Measurements from ENCODE around the gene CCR8. TPM values are rescaled to one million over a fixed set of nuclear protein-coding genes. Genes with fewer than 3 reads are reported as not detected.

The CCR8 gene
- total RNA-seq, 1 experiment from 2014 or later, result not detected

- CTCF ChIA-PET, result no interaction called here
- Mint-ChIP-seq H3K36me3 (ENCODE audit: insufficient read depth, unreplicated experiment) (peaks cover 35% of the 10 kb centered on the region), H3K4me3 (ENCODE audit: low read depth, unreplicated experiment) (no peak overlapping the region), H3K4me1 (ENCODE audit: low read depth, unreplicated experiment) (peaks cover 24% of the 10 kb centered on the region), H3K27ac (ENCODE audit: unreplicated experiment) (no peak overlapping the region), H3K27me3 (ENCODE audit: unreplicated experiment) (no peaks in the 10 kb centered on the region), H3K9me3 (ENCODE audit: low read depth, unreplicated experiment) (no peaks in the 10 kb centered on the region)
- intact Hi-C loops (cut with micrococcal nuclease; ENCODE audit: unreplicated experiment), result loop anchor here (5.0 kb wide), 1 partner anchor 49 kb away; no protein-coding TSS in a partner anchor
- no peak for DNase-seq
- TF ChIP-seq CTCF (IDR thresholded peaks at IDR 0.05; ENCODE audit: unreplicated experiment), result no peak
- BruUV-seq (replicated peaks), result no TSS peak
Observed at GRCh38 chr3:39381432-39381831, 51.9 kb downstream of the CCR8 start.

Other genes with a start within 250 kb of the CCR8 start
- gene GORASP1, start 222.1 kb upstream of the CCR8 start, total RNA-seq (2022), result 54.8 and 58.6 TPM in 2 replicates
- 8.1 and 9.1 TPM in 2 replicates for gene TTC21A, start 222.0 kb upstream of the CCR8 start, total RNA-seq (2022)
- 12.6 and 13.4 TPM in 2 replicates for gene CSRNP1, start 176.1 kb upstream of the CCR8 start, total RNA-seq (2022)
- not detected in 2 replicates for gene XIRP1, start 137.1 kb upstream of the CCR8 start, total RNA-seq (2022)
- not detected in 2 replicates for gene CX3CR1, start 49.7 kb upstream of the CCR8 start, total RNA-seq (2022)
- gene SLC25A38, start 53.7 kb downstream of the CCR8 start, total RNA-seq (2022), result 23.6 and 24.9 TPM in 2 replicates
- gene RPSA, start 77.0 kb downstream of the CCR8 start, total RNA-seq (2022), result 751 and 904 TPM in 2 replicates
- 0.57 TPM in 1 of 2 replicates, not detected in the other for gene MOBP, start 138.0 kb downstream of the CCR8 start, total RNA-seq (2022)